HepG2 (cell line): Measurements from ENCODE around the gene ZBTB20.

Experiments used
- CBX1 ChIP-seq: IDR thresholded peaks from one replicate; pipeline ENCODE4 v1.6.1; 2016; ENCODE audit warnings: antibody characterized with exemption, low read depth
- CTCF ChIP-seq: sonication (generic); formaldehyde crosslinking; IDR thresholded peaks from 2 replicates; pipeline ENCODE4 v1.5.0; 2020; ENCODE audit warnings: mild to moderate bottlenecking, missing genetic modification reagents, moderate library complexity
- KDM5B ChIP-seq: sonication (generic); formaldehyde crosslinking; IDR thresholded peaks from 2 replicates; pipeline ENCODE4 v1.4.0; 2020; ENCODE audit warnings: missing genetic modification reagents, mild to moderate bottlenecking, borderline replicate concordance
- NFE2L2 ChIP-seq: fragments of 150-350 bp; IDR thresholded peaks from 2 replicates; pipeline ENCODE4 v1.6.1; 2014; ENCODE audit warnings: low read length
- ZHX1 ChIP-seq: sonication (generic); formaldehyde crosslinking; IDR thresholded peaks from 2 replicates; pipeline ENCODE4 v1.8.1; 2022; ENCODE audit warnings: low read depth, mild to moderate bottlenecking, missing genetic modification reagents
- ZNF776 ChIP-seq: sonication (generic); formaldehyde crosslinking; IDR thresholded peaks from 2 replicates; pipeline ENCODE4 v1.4.0; 2020; ENCODE audit warnings: mild to moderate bottlenecking, missing genetic modification reagents

GRCh38 chr3:114824014-114824413, 323.1 kb downstream of the ZBTB20 start:
- TF ChIP-seq CTCF (CRISPR knock-in tag) (no peak), ZHX1 (CRISPR knock-in tag) (no peak), CBX1 (no peak), ZNF776 (CRISPR knock-in tag) (no peak), NFE2L2 (no peak), KDM5B (CRISPR knock-in tag) (no peak)
